Activated naive CD8-positive, alpha-beta T cell treated with anti-CD3 and anti-CD28 coated beads, Interleukin-2, amount 50 U/mL, for 16 hours (primary cell): ENCODE data around the gene SPACDR.
A peak's percentile ranks its signal among the peaks of the same experiment; 100 is the strongest.

Experiments used
- DNase-seq: peaks from one replicate; pipeline ENCODE4 v3.0.0-alpha.2; 2020; ENCODE audit warnings: low read depth, low spot score

The SPACDR gene

DNA sequence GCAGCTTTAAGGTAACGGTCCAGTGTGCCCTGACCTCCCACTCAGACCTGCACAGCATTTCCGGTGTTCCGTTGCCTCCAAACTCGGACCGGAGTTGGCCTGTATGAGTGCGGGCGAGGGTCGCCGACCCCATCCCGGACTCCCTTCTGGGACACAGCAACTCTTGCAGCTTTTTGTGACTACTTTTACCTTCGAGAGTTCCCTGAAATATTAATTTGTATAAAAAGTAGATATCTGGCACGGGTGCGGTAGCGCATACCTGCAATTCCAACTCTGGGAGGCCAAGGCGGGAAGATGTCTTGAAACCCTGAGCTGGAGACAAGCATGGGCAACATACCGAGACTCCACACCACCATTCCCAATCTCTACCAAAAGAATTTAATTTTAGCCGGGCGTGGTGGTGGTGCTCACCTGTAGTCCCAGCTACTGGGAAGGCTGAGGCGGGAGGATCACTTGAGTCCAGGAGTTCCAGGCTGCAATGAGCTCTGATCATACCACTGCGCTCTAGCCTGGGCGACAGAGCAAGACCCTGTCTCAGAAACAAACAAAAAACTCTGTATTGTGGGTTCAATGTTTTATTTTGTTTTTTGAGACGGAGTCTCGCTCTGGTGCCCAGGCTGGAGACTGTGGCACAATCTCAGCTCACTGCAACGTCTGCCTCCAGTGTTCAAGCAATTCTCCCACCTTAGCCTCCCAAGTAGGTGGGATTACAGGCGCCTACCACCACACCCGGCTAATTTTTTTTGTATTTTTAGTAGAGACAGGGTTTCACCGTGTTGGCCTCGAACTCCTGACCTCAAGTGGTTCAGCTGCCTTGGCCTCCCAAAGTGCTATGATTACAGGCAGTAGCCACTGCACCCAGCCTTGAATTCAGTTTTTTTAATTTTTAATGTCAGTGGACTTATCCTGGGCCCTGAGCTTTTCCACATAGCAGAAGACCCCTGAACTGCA lies 26.6 kb downstream of the SPACDR start:
- no peak for DNase-seq

DNA sequence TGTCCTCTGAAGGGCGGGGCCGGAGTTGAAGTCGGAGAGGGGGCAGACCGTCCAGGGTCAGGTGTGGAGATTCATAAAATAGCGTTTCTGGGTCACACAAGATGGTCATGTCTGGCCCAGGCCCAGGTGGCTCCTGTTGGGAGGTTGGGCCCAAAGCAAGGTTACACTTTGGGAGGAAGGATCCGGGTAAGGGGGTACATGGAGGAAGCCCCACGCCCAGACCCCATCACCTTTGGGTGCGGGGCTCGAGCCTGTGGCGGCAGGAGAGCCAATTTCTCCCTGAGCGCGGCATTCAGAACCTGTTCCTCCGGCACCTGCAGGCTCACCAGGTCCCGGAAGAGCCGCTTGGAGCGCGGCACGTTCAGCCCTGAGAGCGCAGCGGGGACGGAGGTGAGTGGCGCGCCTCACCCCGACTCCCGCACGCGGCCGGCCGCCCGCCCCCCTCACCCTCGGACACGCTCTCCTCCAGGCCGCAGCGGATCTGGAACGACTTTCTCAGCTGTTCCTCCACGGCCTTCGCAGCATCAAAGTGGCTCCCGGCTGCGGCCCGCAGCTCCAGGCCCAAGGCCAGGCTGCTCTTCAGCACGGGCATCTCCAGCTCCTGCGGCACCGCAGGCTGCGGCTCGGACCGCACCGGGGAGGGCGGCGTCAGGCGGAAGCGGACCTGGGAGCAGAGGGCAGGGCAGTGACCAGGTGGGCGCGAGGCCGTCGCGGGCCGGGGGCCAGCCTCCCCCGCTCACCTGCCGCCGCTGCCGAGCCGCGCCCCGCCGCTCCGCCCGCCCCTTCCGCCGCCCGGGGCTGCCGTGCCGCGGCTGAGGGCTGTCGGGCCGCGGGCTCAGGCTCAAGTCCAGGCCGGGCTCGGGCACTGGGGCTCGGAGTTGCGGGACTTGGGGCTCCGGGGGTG lies 28.4 kb downstream of the SPACDR start:
- DNase-seq = no peak

DNA sequence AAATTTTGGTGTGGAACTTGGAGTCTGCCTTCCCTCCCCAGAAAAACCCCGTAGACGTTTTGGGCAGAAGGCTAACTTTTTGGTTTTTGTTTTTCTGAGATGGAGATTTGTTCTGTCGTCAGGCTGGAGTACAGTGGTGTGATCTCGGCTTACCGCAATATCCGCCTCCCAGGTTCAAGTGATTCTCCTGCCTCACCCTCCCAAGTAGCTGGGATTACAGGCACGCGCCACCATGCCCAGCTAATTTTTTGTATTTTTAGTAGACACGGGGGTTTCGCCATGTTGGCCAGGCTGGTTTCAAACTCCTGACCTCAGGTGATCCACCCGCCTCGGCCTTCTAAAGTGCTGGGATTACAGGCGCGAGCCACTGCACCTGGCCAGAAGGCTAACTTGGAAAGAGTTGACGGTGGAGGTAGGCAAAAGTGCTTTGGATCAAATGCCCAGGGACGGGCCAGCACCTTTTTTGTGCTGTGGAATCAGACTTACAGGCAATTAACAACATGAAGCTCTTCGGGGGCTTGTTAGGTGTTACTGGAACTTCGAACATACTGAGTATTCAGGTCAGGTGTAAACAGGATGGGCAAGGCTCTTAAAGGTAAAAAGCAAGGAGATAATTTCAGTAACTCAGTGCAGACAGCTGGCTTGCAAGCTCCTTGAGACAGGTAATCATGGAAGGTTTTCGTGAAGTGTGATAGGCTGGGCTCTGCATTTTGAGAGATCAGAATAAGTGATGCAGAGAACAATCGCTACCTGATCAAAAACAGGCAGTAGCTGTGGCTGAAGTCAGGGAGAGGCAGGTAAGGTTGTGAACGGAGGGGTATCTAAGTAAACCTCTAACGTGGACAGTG lies 29.5 kb downstream of the SPACDR start:
- DNase-seq = no peak

DNA sequence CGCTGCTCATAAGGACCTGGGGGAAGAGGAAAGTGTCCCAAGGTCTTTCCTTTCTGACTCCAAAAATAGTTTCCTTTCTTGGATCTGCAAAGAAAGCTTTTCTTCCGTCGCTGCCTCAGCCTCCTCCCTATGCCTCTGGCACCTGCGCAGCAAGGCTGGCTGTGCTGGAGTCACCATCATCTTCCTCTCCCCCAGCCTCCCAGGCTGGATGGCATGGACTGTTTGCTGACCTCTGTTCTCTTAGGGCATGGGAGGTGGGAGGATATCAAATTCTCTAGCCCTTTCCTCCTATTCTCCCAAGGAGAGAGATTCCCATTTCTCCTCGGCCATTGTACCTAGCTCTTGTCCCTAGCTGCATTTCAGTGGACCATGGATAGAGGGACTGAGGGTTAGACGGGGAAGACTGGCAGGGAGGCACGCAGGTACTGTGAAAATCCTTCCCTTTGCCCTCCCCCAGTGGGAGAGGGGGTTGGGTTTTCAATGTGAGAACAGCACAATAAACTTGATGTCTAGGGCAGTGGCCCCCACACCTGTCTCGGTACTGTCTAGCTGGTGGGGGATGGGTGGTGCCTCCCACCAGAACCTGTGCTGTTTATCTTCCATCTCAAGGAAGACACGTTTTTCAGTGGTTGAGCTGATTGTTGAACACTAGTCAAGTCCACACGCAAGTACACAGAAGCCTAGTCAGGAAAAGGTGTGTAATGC lies 30.3 kb downstream of the SPACDR start:
- DNase-seq = no peak

DNA sequence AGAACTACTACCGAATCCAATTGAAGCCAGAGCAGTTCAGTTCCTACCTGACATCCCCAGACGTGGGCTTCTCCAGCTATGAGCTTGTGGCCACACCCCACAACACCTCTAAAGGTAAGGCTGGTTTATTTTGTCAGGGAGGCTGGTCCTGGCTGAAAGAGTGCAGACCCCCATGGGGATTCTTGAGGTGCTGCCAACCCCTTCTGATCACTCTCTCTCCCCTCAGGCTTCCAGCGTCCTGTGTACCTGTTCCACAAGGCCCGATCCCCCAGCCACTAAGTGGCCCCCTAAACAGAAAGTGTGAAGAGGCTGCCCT lies 30.8 kb downstream of the SPACDR start:
- DNase-seq = no peak

DNA sequence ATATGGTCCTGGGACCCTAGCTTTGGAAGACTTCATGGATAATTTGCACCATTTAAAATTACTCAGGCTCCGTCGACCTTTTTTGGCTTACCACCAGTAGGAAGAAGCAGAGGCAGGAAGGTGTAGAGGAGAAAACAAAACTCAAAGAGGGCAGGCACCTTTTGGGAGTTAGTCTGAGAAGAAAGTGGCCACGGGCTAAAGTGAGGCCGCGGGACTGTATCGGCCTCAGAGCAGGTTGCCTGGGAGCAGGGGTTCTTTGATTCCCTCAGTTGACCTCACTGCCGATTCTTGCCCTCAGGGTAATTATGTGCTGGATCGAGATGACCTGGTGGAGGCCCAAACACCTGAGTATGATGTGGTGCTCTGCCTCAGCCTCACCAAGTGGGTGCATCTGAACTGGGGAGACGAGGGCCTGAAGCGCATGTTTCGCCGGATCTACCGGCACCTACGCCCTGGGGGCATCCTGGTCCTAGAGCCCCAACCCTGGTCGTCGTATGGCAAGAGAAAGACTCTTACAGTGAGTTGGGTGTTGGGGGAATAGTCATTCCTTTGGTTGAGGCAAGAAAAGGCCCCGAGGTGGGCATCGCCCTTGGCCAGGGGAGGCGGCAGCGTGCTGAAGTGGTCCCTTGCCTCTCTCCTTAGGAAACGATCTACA lies 31.3 kb downstream of the SPACDR start:
- DNase-seq = no peak

DNA sequence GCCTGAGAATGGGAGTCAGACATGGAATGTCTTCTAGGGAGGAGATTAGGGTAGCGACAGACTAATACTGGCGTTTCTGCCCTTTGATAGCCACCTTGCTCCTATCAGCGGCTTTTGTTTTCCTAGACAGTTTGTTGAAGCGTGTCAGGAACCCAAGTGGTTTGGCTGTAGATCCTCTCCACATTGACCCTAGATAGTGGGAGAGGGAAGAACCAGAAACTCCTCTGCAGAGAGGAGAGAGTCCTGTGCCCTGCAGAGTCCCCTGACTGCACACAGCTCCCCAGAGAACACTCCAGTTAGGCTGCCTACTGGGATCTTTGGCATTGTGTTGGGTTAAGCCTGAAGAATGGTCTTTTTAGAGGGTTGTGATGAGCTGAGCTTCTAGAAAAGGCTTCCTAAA lies 32.0 kb downstream of the SPACDR start:
- DNase-seq = no peak

DNA sequence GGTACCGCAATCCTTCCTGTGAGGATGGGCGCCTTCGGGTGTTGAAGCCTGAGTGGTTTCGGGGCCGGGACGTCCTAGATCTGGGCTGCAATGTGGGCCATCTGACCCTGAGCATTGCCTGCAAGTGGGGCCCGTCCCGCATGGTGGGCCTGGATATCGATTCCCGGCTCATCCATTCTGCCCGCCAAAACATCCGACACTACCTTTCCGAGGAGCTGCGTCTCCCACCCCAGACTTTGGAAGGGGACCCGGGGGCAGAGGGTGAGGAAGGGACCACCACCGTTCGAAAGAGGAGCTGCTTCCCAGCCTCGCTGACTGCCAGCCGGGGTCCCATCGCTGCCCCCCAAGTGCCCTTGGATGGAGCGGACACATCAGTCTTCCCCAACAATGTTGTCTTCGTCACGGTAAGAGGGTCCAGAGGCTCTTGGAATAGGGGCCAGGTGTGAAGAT lies 32.7 kb downstream of the SPACDR start:
- DNase-seq = no peak

DNA sequence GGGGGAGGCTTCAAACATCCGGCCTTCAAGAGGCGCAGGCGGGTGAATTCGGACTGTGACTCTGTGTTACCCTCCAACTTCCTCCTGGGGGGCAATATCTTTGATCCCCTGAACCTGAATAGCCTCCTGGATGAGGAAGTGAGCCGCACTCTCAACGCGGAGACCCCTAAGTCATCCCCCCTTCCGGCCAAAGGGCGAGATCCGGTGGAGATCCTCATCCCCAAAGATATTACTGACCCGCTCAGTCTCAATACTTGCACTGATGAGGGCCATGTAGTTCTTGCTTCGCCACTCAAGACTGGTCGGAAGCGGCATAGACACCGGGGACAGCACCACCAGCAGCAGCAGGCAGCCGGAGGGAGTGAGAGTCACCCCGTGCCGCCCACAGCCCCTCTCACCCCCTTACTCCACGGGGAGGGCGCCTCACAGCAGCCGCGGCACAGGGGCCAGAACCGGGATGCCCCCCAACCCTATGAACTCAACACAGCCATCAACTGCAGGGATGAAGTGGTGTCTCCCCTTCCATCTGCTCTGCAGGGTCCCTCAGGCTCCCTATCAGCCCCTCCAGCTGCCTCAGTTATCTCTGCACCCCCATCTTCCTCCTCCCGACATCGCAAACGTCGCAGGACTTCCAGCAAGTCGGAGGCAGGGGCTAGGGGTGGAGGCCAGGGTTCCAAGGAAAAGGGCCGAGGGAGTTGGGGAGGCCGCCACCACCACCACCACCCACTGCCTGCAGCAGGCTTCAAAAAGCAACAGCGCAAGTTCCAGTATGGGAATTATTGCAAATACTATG lies 33.4 kb downstream of the SPACDR start:
- DNase-seq = no peak

DNA sequence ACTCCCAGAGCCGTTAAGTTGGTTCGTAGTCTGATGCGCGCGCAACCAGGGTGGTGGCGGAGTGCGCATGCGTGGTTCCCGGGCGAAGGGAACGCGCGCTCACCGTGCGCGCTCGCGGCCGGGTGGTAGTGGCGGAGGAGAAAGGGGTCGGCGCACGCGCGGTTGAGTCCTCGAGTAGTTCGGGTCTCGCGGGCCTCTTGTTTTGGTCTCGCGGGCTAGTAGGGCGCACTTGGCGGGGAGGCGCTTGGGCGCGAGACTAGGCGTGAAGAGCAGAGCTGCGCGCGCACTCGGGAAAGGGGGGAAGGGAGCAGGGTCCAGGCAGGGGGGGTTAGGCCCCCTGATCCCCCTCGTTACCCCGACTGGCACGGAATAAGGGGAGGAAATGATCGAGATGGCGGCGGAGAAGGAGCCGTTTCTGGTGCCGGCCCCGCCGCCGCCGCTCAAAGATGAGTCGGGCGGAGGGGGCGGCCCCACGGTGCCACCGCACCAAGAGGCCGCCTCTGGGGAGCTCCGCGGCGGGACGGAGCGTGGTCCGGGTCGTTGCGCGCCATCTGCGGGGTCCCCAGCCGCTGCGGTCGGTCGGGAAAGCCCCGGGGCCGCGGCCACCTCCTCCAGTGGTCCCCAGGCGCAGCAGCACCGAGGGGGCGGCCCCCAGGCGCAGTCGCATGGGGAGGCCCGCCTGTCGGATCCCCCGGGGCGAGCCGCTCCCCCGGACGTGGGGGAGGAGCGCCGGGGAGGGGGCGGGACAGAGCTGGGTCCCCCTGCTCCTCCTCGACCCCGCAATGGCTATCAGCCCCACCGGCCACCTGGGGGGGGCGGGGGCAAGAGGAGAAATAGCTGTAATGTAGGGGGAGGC lies 34.2 kb downstream of the SPACDR start, which contains the start of gene MEPCE:
Gene MEPCE (plus strand): TSS at position 195 of the 856 bp plus-strand sequence. CDS start 188 bp downstream, at position 383.
- DNase-seq = peak; percentile 86

DNA sequence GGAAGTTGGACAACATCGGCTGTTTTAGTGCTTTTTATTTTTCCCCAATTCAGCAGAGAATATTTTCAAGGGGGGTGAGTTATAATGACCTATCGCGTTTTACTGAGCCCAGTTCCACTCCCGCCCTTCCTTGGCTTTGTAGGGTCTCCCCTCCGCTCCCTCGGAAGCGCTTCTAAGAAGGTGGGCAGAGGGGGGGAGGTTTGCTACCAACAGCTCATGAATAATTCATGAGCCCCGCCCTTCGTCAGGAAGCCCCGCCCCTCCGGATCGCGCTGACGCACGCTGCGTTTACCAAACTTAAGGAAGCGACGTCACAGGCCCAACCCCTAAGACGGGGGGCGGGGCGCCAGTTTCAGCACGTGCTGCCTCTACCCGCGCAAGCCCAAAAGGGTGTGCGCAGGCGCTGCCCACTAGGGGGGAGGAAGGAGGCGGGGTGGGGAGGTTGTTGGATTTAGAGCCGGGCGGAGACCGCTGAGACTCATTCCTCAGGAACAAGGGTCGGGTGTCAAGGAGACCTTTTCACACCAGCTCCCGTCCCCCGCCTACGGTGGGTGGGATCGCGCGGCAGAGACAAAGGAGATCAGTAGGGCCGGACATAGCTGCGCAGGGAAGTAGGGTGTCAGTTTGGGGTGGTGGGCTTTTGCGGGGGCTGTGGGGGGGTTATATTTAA lies 35.0 kb downstream of the SPACDR start:
- DNase-seq = peak; percentile 100

DNA sequence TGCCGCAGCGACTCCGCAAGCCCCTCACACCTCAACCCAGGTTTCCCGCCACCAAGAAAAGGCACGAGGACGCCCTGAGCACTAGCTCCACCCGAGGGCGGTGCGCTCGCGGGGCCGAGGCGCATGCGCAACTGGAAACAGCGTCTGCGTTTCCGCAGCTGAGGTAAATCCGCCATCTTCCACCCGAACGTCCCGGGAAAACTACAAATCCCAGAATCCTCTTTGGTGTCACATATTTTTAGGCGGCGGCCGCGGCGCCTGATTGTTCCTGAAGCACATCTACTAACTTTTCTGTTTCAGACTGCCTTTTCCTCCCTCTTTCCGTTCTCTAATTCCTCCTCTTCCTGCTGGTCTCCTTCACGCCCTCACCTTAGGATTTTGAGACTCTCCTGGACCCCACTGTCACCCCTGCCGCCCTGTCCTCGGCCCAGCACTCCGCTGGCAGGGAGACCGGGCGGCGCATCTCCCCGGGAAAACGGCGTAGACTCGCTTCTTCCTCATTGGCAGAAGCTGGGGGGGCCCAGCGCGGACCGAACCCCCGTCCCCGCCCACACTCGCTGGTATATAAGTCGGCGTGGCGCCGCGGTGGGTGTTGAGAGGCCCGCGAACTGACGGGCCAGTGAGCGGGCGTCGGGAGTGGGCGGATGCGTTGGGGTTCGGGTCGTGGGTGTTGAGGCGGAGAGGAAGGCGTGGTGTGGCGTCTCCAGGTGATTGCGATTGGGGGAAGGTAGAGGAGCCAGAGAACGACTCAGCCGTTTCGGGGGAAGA lies 35.7 kb downstream of the SPACDR start, which contains the start of gene ZCWPW1:
Gene ZCWPW1 (minus strand): TSS at position 505 of the 768 bp plus-strand sequence. CDS start 8,054 bp downstream, outside the sequence.
- DNase-seq = peak; percentile 90

DNA sequence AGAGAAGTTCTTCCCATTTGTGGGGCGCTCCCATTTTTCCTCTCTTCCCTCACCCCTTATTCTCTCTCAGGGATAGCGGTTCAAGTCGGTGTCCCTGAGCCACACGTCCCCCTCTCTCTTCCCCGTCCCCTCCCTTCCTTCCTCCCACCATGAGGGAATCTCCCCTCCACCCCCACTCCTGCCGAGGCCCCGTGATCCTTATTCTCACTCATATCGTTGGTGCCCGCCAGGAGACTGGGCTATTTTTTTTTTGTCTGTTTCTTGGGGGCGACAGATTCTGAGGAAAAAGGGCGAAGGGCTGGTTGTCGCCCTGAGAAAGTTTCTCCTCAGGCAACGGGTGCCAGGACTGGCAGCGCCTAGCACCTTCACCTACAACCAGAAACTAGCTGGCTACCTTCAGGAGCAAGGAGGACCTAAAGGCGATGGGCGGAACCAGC lies 36.3 kb downstream of the SPACDR start:
- no peak for DNase-seq

DNA sequence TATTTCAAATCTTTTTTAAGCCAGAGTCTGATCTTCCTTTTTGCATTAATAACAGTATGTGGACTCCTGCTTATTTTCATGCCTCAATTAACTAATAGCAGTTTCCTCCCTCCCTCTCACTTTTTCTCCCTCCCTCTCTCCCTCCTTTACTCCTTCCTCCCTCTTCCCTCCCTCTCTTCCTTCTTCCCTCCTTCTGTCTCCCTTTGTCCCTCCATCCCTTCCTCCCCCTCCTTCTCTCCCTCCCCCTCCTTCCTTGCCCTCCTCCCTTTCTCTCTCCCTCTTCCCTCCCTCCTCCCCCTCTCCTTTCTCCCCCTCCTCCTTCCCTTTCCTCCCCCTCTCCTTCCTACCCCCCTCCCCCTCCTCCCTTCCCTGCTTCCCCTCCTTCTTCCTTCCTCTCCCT lies 37.5 kb downstream of the SPACDR start:
- no peak for DNase-seq

DNA sequence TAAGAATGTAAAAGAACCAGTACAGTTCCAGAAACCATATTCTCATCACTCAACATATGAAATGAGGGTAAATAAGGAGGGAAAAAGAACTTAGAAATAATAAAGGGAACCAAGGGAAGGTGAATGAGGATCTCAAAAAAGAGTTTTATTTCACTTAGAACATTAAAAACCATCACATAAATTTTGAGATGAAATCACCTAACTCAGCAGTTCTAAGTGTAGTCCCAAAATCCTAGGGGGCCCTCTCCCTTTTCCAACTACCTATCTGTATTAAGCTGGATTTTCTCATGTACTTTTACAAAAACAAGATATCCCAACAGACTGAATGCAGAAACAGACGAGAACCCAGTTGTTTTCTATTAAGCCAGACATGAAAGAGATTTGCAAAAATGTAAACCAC lies 38.7 kb downstream of the SPACDR start:
- DNase-seq = no peak

DNA sequence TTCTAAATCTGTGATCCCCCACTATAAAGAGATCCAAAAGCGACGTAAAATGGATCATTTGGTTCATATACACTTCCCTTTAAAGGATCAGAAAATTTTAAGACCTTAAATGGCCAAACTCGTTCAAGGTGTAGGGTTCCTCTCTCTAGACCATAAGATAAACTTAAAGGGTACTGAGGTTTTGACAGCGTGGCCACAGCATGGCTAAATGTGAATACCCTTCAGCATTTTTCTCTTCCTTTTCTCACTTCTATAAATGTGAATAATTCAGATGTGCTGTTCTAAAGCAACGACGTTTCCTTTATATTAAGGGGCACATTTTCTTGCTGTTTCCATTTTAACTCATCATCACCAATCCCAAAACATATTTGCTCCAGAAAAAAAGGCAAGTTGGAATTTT lies 40.7 kb downstream of the SPACDR start:
- no peak for DNase-seq

DNA sequence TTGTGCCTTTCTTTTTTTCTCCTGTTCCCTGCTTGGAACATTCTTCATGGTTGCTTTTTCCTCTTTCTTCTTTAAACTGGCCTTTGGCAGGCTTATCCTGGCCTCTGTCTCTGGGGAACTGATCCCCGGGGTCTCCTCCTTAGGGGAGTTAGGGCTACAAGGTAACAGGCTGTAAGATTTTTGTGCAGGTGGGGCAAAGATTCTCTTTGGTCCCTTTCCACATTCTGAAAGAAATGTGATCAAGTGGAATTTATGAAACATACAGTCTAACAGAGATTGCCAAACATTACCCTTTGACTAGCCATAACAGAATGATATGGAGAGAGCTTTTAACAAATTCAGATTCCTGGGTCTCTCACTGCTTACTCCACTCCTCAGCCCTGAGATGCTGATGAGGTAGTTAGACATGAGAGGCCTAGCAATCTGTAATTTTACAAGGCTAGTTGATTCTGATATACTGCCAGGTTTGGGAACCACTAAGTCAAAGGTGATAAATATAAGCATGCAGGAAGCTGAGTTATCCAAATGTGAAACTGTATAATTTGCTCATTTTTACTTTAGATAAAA lies 44.3 kb downstream of the SPACDR start:
- no peak for DNase-seq
